ENCODE measurements around the gene CSAD. TPM values are rescaled to one million over a fixed set of nuclear protein-coding genes. Genes with fewer than 3 reads are reported as not detected.

Gene CSAD
- total and polyA plus RNA-seq, 2 of the 13 experiments (the other 11 are each of a cell fraction or from before 2014, with no cell fraction given), result 7.2 to 23.5 TPM

DNA sequence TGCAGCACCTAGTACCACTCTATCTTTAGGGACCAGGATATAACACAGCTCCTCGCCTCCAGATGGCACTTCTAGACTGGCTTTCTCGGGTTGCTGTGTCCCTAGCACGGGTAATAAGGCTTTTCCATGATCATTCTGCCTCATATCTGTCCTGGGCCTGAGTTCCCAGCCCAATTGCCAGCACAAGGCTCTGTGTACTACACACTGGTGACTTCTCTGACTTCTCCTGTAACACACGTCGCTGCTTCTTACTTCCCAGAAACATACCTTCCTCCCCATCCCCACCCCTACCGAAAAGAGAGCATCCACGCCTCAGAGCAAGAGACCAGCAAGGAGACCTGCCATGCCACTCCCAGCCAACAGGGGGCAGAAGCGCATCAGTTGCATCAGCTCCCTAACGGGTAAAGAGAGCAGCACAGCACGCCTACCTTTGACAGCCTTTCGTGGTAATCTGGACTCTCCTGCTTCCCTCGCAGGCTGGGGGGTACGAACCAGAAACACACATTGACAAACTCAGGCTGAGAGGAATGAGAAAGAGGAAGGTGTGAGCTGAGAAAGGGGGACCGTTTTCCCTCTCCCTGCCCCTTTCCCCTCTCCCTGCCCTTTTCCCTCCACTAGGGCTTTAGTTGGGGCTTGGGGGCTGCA is 21.4 kb downstream of the CSAD start (continued):
- TF ChIP-seq, protein P1, sequence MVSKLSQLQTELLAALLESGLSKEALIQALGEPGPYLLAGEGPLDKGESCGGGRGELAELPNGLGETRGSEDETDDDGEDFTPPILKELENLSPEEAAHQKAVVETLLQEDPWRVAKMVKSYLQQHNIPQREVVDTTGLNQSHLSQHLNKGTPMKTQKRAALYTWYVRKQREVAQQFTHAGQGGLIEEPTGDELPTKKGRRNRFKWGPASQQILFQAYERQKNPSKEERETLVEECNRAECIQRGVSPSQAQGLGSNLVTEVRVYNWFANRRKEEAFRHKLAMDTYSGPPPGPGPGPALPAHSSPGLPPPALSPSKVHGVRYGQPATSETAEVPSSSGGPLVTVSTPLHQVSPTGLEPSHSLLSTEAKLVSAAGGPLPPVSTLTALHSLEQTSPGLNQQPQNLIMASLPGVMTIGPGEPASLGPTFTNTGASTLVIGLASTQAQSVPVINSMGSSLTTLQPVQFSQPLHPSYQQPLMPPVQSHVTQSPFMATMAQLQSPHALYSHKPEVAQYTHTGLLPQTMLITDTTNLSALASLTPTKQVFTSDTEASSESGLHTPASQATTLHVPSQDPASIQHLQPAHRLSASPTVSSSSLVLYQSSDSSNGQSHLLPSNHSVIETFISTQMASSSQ (IDR thresholded peaks at IDR 0.05; ENCODE audit: low read depth), result no peak
- TF ChIP-seq, protein P1 (CRISPR knock-in tag; IDR thresholded peaks at IDR 0.05; ENCODE audit: borderline replicate concordance), result no peak
- TF ChIP-seq POLR2G (IDR thresholded peaks at IDR 0.05; ENCODE audit: low read depth, low read length), result no peak
- TF ChIP-seq, protein P2, sequence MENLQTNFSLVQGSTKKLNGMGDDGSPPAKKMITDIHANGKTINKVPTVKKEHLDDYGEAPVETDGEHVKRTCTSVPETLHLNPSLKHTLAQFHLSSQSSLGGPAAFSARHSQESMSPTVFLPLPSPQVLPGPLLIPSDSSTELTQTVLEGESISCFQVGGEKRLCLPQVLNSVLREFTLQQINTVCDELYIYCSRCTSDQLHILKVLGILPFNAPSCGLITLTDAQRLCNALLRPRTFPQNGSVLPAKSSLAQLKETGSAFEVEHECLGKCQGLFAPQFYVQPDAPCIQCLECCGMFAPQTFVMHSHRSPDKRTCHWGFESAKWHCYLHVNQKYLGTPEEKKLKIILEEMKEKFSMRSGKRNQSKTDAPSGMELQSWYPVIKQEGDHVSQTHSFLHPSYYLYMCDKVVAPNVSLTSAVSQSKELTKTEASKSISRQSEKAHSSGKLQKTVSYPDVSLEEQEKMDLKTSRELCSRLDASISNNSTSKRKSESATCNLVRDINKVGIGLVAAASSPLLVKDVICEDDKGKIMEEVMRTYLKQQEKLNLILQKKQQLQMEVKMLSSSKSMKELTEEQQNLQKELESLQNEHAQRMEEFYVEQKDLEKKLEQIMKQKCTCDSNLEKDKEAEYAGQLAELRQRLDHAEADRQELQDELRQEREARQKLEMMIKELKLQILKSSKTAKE (CRISPR knock-in tag; IDR thresholded peaks at IDR 0.05; ENCODE audit: borderline replicate concordance), result no peak
- TF ChIP-seq, protein P3, sequence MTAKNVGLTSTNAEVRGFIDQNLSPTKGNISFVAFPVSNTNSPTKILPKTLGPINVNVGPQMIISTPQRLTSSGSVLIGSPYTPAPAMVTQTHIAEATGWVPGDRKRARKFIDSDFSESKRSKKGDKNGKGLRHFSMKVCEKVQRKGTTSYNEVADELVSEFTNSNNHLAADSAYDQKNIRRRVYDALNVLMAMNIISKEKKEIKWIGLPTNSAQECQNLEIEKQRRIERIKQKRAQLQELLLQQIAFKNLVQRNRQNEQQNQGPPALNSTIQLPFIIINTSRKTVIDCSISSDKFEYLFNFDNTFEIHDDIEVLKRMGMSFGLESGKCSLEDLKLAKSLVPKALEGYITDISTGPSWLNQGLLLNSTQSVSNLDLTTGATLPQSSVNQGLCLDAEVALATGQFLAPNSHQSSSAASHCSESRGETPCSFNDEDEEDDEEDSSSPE (CRISPR knock-in tag; IDR thresholded peaks at IDR 0.05), result 0 out of 2 replicates have a peak, but pooled peaks have one; percentile 20
- TF ChIP-seq MATR3 (CRISPR knock-in tag; IDR thresholded peaks at IDR 0.05), result no peak
- TF ChIP-seq DMAP1 (CRISPR knock-in tag; IDR thresholded peaks at IDR 0.05), result peak; percentile 36; the same call in 1 of the 2 replicates
- no peak for TF ChIP-seq EED (CRISPR knock-in tag; IDR thresholded peaks at IDR 0.05)
- TF ChIP-seq, protein P4, sequence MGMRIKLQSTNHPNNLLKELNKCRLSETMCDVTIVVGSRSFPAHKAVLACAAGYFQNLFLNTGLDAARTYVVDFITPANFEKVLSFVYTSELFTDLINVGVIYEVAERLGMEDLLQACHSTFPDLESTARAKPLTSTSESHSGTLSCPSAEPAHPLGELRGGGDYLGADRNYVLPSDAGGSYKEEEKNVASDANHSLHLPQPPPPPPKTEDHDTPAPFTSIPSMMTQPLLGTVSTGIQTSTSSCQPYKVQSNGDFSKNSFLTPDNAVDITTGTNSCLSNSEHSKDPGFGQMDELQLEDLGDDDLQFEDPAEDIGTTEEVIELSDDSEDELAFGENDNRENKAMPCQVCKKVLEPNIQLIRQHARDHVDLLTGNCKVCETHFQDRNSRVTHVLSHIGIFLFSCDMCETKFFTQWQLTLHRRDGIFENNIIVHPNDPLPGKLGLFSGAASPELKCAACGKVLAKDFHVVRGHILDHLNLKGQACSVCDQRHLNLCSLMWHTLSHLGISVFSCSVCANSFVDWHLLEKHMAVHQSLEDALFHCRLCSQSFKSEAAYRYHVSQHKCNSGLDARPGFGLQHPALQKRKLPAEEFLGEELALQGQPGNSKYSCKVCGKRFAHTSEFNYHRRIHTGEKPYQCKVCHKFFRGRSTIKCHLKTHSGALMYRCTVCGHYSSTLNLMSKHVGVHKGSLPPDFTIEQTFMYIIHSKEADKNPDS (CRISPR knock-in tag; IDR thresholded peaks at IDR 0.05), result no peak
- TF ChIP-seq RAD21 (CRISPR knock-in tag; IDR thresholded peaks at IDR 0.05), result peak; percentile 89
- TF ChIP-seq, protein P5, sequence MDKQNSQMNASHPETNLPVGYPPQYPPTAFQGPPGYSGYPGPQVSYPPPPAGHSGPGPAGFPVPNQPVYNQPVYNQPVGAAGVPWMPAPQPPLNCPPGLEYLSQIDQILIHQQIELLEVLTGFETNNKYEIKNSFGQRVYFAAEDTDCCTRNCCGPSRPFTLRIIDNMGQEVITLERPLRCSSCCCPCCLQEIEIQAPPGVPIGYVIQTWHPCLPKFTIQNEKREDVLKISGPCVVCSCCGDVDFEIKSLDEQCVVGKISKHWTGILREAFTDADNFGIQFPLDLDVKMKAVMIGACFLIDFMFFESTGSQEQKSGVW (CRISPR knock-in tag; IDR thresholded peaks at IDR 0.05; ENCODE audit: borderline replicate concordance), result no peak
- TF ChIP-seq, protein P6, sequence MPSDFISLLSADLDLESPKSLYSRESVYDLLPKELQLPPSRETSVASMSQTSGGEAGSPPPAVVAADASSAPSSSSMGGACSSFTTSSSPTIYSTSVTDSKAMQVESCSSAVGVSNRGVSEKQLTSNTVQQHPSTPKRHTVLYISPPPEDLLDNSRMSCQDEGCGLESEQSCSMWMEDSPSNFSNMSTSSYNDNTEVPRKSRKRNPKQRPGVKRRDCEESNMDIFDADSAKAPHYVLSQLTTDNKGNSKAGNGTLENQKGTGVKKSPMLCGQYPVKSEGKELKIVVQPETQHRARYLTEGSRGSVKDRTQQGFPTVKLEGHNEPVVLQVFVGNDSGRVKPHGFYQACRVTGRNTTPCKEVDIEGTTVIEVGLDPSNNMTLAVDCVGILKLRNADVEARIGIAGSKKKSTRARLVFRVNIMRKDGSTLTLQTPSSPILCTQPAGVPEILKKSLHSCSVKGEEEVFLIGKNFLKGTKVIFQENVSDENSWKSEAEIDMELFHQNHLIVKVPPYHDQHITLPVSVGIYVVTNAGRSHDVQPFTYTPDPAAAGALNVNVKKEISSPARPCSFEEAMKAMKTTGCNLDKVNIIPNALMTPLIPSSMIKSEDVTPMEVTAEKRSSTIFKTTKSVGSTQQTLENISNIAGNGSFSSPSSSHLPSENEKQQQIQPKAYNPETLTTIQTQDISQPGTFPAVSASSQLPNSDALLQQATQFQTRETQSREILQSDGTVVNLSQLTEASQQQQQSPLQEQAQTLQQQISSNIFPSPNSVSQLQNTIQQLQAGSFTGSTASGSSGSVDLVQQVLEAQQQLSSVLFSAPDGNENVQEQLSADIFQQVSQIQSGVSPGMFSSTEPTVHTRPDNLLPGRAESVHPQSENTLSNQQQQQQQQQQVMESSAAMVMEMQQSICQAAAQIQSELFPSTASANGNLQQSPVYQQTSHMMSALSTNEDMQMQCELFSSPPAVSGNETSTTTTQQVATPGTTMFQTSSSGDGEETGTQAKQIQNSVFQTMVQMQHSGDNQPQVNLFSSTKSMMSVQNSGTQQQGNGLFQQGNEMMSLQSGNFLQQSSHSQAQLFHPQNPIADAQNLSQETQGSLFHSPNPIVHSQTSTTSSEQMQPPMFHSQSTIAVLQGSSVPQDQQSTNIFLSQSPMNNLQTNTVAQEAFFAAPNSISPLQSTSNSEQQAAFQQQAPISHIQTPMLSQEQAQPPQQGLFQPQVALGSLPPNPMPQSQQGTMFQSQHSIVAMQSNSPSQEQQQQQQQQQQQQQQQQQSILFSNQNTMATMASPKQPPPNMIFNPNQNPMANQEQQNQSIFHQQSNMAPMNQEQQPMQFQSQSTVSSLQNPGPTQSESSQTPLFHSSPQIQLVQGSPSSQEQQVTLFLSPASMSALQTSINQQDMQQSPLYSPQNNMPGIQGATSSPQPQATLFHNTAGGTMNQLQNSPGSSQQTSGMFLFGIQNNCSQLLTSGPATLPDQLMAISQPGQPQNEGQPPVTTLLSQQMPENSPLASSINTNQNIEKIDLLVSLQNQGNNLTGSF (CRISPR knock-in tag; IDR thresholded peaks at IDR 0.05), result no peak

All from HepG2 (cell line).